ENCODE measurements around the gene PADI1. TPM values are rescaled to one million over a fixed set of nuclear protein-coding genes. Genes with fewer than 3 reads are reported as not detected.

PADI1 gene
- total RNA-seq, 1 donor from 2014 or later = not detected

DNA sequence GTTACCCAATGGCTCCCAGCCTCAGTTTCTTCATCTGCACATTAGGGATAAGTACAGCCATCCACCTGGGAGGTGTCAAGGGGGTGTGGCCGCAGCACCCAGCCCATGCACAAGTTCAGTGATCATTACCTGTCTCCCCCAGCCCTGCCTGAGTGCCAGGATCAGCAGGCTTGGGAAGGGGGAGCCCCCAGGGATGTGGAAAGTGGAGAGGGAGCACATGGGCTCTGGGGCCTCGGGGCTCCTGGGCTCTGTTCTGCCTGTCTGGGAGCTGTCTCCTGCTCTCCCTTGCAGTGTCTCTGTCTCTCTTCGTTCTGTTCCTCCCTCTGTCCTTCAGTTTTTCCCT is 10.8 kb upstream of the PADI1 start:
- DNase-seq (ENCODE audit: low read depth) (no peak), FAIRE-seq (no peak)
- no peaks in the 10 kb centered on the region for H3K79me2 ChIP-seq (ENCODE audit: insufficient read depth, low read length)
- H3K27ac ChIP-seq (ENCODE audit: low read depth, low read length) = no peak overlapping the region
- H2AFZ ChIP-seq (ENCODE audit: low read depth, low read length) = no peak overlapping the region
- H3K9me3 ChIP-seq (ENCODE audit: insufficient read depth, low read depth, low read length) = no peaks in the 10 kb centered on the region
- H3K27me3 ChIP-seq (ENCODE audit: insufficient read depth, low read length) = no peaks in the 10 kb centered on the region
- peaks cover 24% of the 10 kb centered on the region for H3K4me1 Mint-ChIP-seq (ENCODE audit: low read depth, unreplicated experiment)
- H3K4me2 ChIP-seq (ENCODE audit: low read length) = no peak overlapping the region
- no peak overlapping the region for H3K27ac Mint-ChIP-seq (ENCODE audit: unreplicated experiment)
- H3K4me3 ChIP-seq (ENCODE audit: insufficient read depth, low read depth, low read length) = no peak overlapping the region
- H3K9me3 Mint-ChIP-seq (ENCODE audit: unreplicated experiment) = peaks cover 3% of the 10 kb centered on the region
- peaks cover 30% of the 10 kb centered on the region for H3K4me1 ChIP-seq (ENCODE audit: insufficient read depth, low read length)
- TF ChIP-seq EZH2 (IDR thresholded peaks at IDR 0.05; ENCODE audit: insufficient read depth, low read length) (no peak), CTCF (IDR thresholded peaks at IDR 0.05; ENCODE audit: insufficient read depth, low read depth, low read length) (no peak)
- H3K36me3 Mint-ChIP-seq (ENCODE audit: low read depth, unreplicated experiment) = no peaks in the 10 kb centered on the region
- H3K4me3 Mint-ChIP-seq (ENCODE audit: unreplicated experiment) = no peak overlapping the region
- H3K27me3 Mint-ChIP-seq (ENCODE audit: low read depth, unreplicated experiment) = peaks cover 17% of the 10 kb centered on the region
- no peak overlapping the region for H3K9ac ChIP-seq (ENCODE audit: low read length)
- H3K36me3 ChIP-seq (ENCODE audit: insufficient read depth, low read length) = no peaks in the 10 kb centered on the region
- H4K20me1 ChIP-seq (ENCODE audit: insufficient read depth, low read length) = no peaks in the 10 kb centered on the region

GRCh38 chr1:17194615-17195528 is 10.1 kb upstream of the PADI1 start:
- peaks cover 20% of the 10 kb centered on the region for H3K27me3 Mint-ChIP-seq (ENCODE audit: low read depth, unreplicated experiment)
- no peaks in the 10 kb centered on the region for H3K36me3 ChIP-seq (ENCODE audit: insufficient read depth, low read length)
- H2AFZ ChIP-seq (ENCODE audit: low read depth, low read length) = no peak overlapping the region
- H3K4me1 Mint-ChIP-seq (ENCODE audit: low read depth, unreplicated experiment) = peaks cover 18% of the 10 kb centered on the region
- H3K9me3 ChIP-seq (ENCODE audit: insufficient read depth, low read depth, low read length) = no peaks in the 10 kb centered on the region
- H3K9me3 Mint-ChIP-seq (ENCODE audit: unreplicated experiment) = peaks cover 3% of the 10 kb centered on the region
- no peak overlapping the region for H3K4me2 ChIP-seq (ENCODE audit: low read length)
- H3K36me3 Mint-ChIP-seq (ENCODE audit: low read depth, unreplicated experiment) = no peaks in the 10 kb centered on the region
- H3K27ac Mint-ChIP-seq (ENCODE audit: unreplicated experiment) = no peak overlapping the region
- no peak for DNase-seq (ENCODE audit: low read depth)
- TF ChIP-seq CTCF (IDR thresholded peaks at IDR 0.05; ENCODE audit: insufficient read depth, low read depth, low read length) (no peak), EZH2 (IDR thresholded peaks at IDR 0.05; ENCODE audit: insufficient read depth, low read length) (no peak)
- H3K9ac ChIP-seq (ENCODE audit: low read length) = no peak overlapping the region
- no peaks in the 10 kb centered on the region for H4K20me1 ChIP-seq (ENCODE audit: insufficient read depth, low read length)
- H3K27me3 ChIP-seq (ENCODE audit: insufficient read depth, low read length) = no peaks in the 10 kb centered on the region
- no peak overlapping the region for H3K4me3 ChIP-seq (ENCODE audit: insufficient read depth, low read depth, low read length)
- H3K4me1 ChIP-seq (ENCODE audit: insufficient read depth, low read length) = peaks cover 28% of the 10 kb centered on the region
- H3K79me2 ChIP-seq (ENCODE audit: insufficient read depth, low read length) = no peaks in the 10 kb centered on the region
- H3K4me3 Mint-ChIP-seq (ENCODE audit: unreplicated experiment) = no peak overlapping the region
- no peak for FAIRE-seq
- no peak overlapping the region for H3K27ac ChIP-seq (ENCODE audit: low read depth, low read length)

GRCh38 chr1:17195731-17196130 is 9.2 kb upstream of the PADI1 start:
- H3K36me3 Mint-ChIP-seq (ENCODE audit: low read depth, unreplicated experiment) = no peaks in the 10 kb centered on the region
- Histone ChIP-seq H3K27me3 (ENCODE audit: insufficient read depth, low read length) (no peaks in the 10 kb centered on the region), H3K36me3 (ENCODE audit: insufficient read depth, low read length) (no peaks in the 10 kb centered on the region), H2AFZ (ENCODE audit: low read depth, low read length) (no peak overlapping the region), H3K27ac (ENCODE audit: low read depth, low read length) (no peak overlapping the region), H3K9me3 (ENCODE audit: insufficient read depth, low read depth, low read length) (no peaks in the 10 kb centered on the region), H3K79me2 (ENCODE audit: insufficient read depth, low read length) (no peaks in the 10 kb centered on the region), H3K9ac (ENCODE audit: low read length) (no peak overlapping the region), H4K20me1 (ENCODE audit: insufficient read depth, low read length) (no peaks in the 10 kb centered on the region), H3K4me3 (ENCODE audit: insufficient read depth, low read depth, low read length) (no peak overlapping the region), H3K4me2 (ENCODE audit: low read length) (no peak overlapping the region), H3K4me1 (ENCODE audit: insufficient read depth, low read length) (peaks cover 23% of the 10 kb centered on the region)
- H3K4me3 Mint-ChIP-seq (ENCODE audit: unreplicated experiment) = no peak overlapping the region
- DNase-seq (ENCODE audit: low read depth) = no peak
- no peak overlapping the region for H3K27ac Mint-ChIP-seq (ENCODE audit: unreplicated experiment)
- peaks cover 11% of the 10 kb centered on the region for H3K4me1 Mint-ChIP-seq (ENCODE audit: low read depth, unreplicated experiment)
- no peak for TF ChIP-seq CTCF (IDR thresholded peaks at IDR 0.05; ENCODE audit: insufficient read depth, low read depth, low read length)
- no peak for TF ChIP-seq EZH2 (IDR thresholded peaks at IDR 0.05; ENCODE audit: insufficient read depth, low read length)
- FAIRE-seq = no peak
- H3K27me3 Mint-ChIP-seq (ENCODE audit: low read depth, unreplicated experiment) = peaks cover 20% of the 10 kb centered on the region
- H3K9me3 Mint-ChIP-seq (ENCODE audit: unreplicated experiment) = peaks cover 3% of the 10 kb centered on the region
